Loucy (cell line): ENCODE measurements around the gene BTN3A1.

Source experiments
- EZH2phosphoT487 ChIP-seq: fragments of 200-600 bp; IDR thresholded peaks from 2 replicates; pipeline ENCODE4 v1.6.1; 2018; ENCODE audit warnings: antibody characterized with exemption, mild to moderate bottlenecking, moderate library complexity, borderline replicate concordance
- TF ChIP-seq, protein P1 (sequence below): fragments of 200-600 bp; sonication (generic); conservative IDR thresholded peaks from 2 replicates; pipeline ENCODE4 v1.5.1; 2014; ENCODE audit warnings: mild to moderate bottlenecking, antibody characterized with exemption, low read length

DNA sequence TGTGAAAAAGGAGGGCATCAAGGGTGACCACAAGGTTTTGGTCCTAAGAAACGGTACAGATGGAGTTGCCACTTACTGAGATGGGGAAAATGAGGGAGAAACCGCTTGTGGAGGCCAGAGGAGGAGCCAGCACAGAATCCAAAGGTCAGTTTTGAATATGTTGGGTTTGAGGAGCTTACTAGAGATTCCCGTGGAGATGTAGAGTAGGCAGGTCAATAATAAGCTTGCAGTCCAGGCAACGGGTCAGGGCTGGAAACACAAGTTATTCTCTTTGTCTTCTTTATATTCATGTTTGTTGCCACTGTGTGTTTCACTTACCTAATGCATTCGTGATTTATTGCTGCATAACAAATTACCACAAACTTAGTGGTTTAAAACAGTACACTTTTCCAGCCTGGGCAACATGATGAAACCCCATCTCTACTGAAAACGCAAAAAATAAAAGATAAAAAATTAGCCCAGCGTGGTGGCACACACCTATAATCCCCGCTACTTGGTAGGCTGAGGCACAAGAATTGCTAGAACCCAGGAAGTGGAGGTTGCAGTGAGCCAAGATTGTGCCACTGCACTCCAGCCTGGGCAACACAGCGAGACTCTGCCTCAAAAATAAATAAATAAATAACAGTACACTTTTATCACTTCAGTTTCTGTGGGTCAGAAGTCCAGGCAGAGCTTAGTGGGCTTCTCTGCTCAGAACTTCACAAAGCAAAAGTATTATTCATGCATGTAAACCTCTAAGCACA lies 39.8 kb upstream of the BTN3A1 start:
- TF ChIP-seq, protein P1, sequence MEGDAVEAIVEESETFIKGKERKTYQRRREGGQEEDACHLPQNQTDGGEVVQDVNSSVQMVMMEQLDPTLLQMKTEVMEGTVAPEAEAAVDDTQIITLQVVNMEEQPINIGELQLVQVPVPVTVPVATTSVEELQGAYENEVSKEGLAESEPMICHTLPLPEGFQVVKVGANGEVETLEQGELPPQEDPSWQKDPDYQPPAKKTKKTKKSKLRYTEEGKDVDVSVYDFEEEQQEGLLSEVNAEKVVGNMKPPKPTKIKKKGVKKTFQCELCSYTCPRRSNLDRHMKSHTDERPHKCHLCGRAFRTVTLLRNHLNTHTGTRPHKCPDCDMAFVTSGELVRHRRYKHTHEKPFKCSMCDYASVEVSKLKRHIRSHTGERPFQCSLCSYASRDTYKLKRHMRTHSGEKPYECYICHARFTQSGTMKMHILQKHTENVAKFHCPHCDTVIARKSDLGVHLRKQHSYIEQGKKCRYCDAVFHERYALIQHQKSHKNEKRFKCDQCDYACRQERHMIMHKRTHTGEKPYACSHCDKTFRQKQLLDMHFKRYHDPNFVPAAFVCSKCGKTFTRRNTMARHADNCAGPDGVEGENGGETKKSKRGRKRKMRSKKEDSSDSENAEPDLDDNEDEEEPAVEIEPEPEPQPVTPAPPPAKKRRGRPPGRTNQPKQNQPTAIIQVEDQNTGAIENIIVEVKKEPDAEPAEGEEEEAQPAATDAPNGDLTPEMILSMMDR, result no peak
- no peak for TF ChIP-seq EZH2phosphoT487
